Islet of Langerhans (tissue), 1 donor: Measurements from ENCODE around the gene VTN.

Experiments used
- FAIRE-seq: peaks from one replicate; lab custom pipeline; 2011; peaks lifted over from hg19 to GRCh38; lab: Jason Lieb, UNC

The VTN gene, protein sequence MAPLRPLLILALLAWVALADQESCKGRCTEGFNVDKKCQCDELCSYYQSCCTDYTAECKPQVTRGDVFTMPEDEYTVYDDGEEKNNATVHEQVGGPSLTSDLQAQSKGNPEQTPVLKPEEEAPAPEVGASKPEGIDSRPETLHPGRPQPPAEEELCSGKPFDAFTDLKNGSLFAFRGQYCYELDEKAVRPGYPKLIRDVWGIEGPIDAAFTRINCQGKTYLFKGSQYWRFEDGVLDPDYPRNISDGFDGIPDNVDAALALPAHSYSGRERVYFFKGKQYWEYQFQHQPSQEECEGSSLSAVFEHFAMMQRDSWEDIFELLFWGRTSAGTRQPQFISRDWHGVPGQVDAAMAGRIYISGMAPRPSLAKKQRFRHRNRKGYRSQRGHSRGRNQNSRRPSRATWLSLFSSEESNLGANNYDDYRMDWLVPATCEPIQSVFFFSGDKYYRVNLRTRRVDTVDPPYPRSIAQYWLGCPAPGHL

DNA sequence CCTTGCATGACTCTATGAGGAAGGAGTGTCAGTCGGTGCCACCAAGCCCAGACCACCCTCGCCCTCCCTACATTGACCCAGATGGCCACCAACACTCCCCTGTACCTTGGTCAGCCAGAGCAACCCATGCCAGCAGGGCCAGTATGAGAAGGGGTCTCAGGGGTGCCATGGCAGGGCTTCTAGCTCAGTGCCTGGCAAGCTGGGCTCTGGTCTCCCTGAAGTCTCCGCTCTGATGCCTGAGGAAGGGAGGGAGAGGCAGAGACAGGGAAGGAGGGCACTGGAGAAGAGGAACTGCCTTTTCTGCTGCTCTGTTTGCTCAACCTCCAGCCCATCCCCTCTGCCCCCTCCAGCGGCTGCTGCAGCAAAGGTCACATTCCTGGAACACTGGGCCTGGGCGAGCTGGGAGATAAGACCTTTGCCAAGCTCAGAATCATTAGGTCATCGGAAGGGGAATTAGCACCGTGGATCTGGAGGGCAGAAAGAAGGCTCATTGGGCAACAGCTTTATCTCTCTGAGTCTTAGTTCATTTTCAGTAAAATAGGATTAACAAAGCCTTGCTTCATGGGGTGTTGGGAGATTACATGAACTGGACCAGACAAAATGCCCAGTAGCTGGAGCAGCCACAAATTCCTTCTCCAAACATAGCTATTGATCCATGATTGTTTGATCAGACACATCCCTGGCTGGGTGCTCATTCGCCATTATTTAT is at the start of gene VTN:
Gene VTN, minus strand, starts transcription at position 273 of the 709 bp plus-strand sequence. Its CDS starts 104 bp downstream, at position 169.
- no peak for FAIRE-seq

DNA sequence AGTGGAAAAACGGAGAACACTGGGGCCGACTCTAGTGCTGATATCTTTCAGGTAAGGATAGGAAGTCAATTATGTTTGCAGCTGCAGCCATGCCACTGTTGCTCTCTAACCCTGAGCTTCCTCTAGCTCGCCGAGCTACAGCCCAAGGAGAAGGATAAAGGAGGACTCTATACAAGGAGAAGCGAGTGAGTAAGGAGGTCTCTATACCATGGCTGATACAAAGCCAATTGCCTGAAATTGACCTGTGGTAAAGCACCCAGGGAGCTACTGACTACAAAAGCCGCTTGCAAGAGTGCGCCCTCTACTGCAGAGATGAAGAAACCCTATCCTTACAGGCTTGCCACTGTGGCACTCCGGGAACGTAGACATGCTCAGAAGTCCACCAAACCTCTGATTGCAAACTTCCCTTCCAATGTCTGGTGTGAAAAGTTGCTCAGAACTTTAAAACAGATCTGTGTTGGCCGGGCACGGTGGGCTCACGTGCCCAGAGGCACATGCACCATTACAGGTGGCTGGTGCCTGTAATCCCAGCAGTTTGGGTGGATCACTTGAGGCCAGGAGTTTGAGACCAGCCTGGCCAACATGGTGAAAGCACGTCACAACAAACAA is 46.7 kb upstream of the VTN start:
- no peak for FAIRE-seq

GRCh38 chr17:28415886-28416285 is 45.8 kb upstream of the VTN start:
- FAIRE-seq: no peak

- no peak for FAIRE-seq
These were observed 43.7 kb upstream of the VTN start for GRCh38 chr17:28413804-28414203.

DNA sequence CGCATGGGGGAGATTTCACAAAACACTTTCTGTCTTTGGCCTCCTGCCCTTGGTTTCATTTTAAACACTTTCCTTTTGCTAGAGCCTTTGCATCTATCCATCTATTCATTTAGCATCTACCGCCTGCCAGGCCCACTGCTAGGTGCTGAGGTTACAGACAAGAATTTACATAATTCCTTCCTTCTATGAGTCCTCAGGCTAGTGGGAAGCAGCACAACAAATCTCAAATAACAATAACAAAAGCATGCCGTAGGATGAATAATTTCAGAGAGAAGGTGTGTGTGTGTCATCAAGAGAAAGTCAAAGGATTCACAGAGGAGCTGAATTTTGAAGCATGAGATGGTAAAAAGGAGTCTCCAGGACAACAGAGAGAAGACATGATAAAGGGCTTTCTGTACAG is 42.0 kb upstream of the VTN start:
- FAIRE-seq: no peak

- FAIRE-seq: no peak
These were observed 37.8 kb upstream of the VTN start for GRCh38 chr17:28407974-28408306.

- no peak for FAIRE-seq
These were observed 37.2 kb upstream of the VTN start for GRCh38 chr17:28407130-28407973.

DNA sequence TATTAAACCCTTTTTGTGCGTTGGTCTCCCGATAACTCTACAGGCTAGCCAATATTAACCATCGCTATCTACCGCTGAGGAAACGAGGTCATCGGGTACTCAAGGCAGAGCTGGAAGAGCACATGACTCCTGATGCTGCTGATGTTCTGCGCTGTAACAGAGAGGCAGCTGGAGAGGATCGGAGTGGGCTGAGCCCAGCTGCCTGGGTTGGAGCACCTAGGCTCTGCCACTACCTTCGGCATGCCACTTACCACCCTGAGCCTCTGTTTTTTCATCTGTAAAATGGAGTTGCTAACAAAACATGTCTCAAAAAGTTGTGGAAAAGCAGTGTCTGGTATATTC is 36.3 kb upstream of the VTN start:
- FAIRE-seq: no peak

DNA sequence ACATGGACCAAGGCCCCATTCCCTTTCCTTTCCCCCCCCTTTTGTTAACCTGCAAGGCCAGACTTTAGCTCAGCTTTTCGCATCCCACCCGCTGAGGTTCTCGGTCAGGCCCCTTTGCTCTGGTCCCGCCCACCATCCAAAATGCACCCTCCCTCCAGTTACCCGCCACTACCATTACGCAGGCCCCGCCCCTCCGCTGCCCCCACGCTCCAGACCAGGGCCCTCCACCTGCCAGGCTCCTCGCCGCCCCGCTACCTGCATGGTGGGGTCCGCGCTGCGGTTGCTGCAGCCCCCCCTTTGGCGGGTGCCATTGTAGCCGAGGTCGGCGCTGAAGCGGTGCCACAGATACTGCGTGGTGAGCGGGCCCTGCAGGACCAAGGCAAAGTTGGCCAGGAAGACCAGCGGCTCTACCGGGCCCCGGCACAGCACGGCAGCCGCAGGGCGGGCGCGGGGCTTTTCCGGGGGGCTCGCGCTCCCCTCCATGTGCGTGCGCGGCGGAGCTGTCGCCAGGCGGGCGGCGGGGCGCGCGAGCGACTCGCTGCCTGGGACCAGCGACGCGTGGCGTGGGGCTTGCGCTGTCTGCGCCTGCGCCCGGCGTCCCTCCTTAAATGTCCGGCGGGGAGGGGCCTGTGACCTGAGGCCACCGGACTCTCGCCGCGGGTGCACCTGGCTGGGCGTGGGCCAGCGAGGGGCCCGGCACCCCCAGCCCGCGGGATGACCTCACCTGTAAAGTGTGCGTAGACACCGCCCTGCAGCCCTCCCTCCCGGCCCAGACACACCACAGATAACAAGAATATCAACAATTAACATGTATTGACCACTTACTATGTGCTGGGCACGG is 35.7 kb upstream of the VTN start, which contains the start of gene SLC46A1:
Gene SLC46A1, minus strand, starts transcription at position 581 of the 841 bp plus-strand sequence. Its CDS starts 98 bp downstream, at position 483.
- no peak for FAIRE-seq

DNA sequence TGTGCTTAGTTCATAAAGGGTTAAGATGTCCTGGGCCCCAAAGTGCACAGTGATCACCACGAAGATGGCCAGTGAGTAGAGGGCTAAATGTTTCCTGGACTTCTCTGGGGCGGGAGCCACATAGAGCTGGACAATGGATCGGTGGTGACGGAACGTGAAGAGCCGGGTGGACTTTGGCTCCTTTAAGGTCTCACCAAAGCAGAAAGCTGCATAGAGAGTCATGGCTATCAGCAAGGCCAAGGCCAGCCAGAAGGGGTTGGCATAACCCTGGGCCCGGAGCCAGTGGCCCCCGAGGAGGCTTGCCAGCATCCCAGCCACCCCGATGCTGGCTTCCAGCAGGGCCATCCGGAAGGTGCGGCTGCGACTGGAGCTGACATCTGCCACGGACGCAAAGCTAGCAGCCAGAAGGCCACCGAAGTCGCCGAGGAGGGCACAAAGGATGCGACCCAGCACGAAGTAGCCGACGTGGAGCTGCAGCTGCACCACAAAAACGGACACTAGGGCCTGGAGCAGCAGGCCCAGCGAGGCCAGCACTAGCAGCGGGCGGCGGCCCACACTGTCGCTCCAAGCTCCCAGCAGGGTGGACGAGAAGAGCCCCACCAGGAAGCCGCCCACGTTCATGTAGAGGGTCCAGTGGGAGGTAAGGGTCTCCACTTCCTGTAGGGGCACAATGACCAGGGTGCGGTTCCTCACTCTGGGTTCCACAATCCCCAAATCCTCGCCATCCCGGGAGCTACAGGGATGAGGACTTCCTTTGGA is 34.9 kb upstream of the VTN start:
- no peak for FAIRE-seq

GRCh38 chr17:28404461-28404811 is 34.3 kb upstream of the VTN start:
- FAIRE-seq: no peak

DNA sequence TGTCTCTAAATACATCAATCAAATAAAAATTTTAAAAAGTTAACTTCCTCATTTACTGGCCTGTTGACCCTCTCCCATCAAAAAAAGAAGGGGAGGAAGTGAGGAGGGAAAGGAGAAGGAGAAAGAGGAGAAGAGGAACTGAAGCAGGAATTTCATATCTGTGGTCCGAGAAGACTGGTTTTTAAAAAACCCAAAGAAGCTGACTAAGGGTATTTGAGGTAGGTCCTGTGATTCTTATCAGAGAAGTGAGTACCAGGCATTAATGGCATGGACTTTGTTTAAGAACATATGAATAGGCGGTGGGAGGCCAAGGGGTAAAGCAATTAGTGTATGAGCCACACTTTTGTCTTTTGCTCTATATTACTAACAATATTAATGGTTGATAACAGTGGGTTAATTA is 33.9 kb upstream of the VTN start:
- FAIRE-seq: no peak

- FAIRE-seq: no peak
These were observed 32.7 kb upstream of the VTN start for GRCh38 chr17:28402844-28403243.

GRCh38 chr17:28402224-28402630 is 32.1 kb upstream of the VTN start:
- FAIRE-seq: no peak

- no peak for FAIRE-seq
These were observed 29.7 kb upstream of the VTN start for GRCh38 chr17:28399808-28400207.

DNA sequence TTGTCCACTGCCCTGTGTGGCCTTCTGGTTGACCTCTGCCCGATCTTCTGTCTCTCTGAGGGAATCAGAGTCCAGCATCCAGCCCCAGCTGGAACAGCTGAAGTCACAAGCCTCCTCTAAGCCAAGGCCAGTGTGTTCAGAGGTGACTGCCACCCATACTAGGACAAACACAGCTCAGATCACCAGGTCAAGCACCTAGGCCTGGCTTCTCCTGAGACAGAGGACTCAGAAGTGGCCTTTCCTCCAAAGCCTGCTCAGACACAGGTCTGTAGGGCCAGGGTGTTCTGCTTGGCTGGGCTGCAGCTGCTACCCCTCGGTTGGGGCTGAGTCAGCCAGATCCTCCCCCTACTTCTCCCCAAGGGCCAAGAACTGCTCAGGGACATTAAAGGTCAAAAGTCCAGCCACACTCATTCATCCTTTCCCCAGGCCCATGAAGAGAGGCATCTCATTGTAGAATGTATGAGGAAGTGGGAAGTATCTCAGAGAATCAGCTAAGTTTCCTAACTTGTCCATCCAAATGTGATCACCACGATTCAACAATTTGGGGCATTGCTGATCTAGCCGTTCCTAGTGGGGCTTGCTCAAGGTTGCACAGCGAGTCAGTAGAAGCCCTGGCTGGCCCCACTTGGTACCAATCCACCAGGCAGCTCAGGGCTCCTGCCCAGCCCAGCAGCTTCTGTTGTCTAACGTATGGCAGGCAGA is 28.3 kb upstream of the VTN start:
- FAIRE-seq: no peak

- FAIRE-seq: no peak
These were observed 27.7 kb upstream of the VTN start for GRCh38 chr17:28397687-28398279.

- FAIRE-seq: no peak
These were observed 27.2 kb upstream of the VTN start for GRCh38 chr17:28397275-28397674.

DNA sequence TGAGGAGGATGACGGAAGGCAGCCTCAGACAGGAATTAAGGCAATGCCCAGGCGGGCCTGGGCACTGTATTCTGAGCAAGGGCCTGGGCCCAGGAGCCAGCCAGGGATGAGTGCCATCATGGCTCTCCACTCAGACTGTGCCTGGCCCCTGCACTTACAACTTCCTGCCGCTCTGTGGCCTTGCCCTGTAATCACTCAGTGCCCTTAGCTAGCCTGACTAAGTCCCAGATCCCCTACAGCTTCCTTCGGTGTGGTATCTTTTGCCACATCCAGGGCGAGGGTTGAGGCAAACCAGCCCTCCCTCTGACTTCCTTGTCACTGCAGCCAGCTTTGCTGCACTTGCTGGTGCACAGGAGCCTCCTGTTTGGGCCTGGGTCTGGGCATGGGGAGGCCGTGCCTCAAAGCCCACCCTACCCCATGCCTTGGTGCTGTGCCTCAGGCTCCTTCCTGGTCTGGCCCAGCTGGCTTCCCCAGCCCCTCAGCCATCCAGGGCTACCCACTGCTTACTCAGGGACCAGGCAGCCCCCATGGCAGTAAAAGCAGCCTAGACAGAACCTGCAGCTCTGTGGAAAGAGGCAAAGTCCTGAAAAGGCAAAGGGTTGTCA is 26.6 kb upstream of the VTN start:
- FAIRE-seq: no peak
